ENCODE measurements around the gene CHN1.

Gene CHN1

GRCh38 chr2:174785481-174785880, 219.7 kb downstream of the CHN1 start:
- no peak for DNase-seq (ENCODE audit: low read depth, low spot score)
- POLR2A ChIA-PET, result no interaction called here
- CTCF ChIA-PET, result interaction anchor here (0.7 to 2.4 kb wide), 5 partner anchors 10 to 200 kb away, joined by 3 to 10 read pairs (median 5); no protein-coding TSS in a partner anchor
- no peak overlapping the region for H3K4me3 ChIP-seq (ENCODE audit: low read depth, low read length)
- TF ChIP-seq, protein P1, sequence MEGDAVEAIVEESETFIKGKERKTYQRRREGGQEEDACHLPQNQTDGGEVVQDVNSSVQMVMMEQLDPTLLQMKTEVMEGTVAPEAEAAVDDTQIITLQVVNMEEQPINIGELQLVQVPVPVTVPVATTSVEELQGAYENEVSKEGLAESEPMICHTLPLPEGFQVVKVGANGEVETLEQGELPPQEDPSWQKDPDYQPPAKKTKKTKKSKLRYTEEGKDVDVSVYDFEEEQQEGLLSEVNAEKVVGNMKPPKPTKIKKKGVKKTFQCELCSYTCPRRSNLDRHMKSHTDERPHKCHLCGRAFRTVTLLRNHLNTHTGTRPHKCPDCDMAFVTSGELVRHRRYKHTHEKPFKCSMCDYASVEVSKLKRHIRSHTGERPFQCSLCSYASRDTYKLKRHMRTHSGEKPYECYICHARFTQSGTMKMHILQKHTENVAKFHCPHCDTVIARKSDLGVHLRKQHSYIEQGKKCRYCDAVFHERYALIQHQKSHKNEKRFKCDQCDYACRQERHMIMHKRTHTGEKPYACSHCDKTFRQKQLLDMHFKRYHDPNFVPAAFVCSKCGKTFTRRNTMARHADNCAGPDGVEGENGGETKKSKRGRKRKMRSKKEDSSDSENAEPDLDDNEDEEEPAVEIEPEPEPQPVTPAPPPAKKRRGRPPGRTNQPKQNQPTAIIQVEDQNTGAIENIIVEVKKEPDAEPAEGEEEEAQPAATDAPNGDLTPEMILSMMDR (IDR thresholded peaks at IDR 0.05; ENCODE audit: insufficient read depth, low read length, missing control alignments), result no peak

GRCh38 chr2:174784909-174785308, 220.3 kb downstream of the CHN1 start:
- H3K4me3 ChIP-seq (ENCODE audit: low read depth, low read length), result no peak overlapping the region
- TF ChIP-seq, protein P1 (IDR thresholded peaks at IDR 0.05; ENCODE audit: insufficient read depth, low read length, missing control alignments), result no peak
- CTCF ChIA-PET, result interaction anchor here (0.9 to 2.4 kb wide), 5 partner anchors 12 to 201 kb away, joined by 3 to 10 read pairs (median 5); no protein-coding TSS in a partner anchor
- POLR2A ChIA-PET, result interaction anchor here (1.0 kb wide), 1 partner anchor 187 kb away, joined by 3 read pairs; no protein-coding TSS in a partner anchor
- DNase-seq (ENCODE audit: low read depth, low spot score), result no peak

DNA sequence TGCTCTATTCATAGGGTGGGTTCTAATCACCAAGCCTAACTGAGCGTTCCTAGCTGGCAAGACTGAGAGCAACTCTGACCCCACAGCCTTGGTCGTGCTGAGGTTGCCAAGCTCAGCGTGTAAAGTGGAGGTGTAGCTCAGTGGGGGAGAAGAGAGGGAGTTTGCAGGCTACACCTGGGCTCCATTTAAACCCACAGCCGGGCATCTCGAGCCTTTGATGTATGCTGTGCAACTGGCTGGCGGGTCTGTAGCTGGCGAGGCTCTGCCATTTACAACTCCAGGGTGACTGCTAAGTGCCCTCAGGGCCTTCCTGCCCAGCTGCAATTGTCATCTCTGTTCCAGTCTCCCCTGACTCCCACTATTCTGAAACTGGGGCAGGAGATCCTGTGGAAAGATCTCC, 220.9 kb downstream of the CHN1 start:
- ChIA-PET POLR2A (interaction anchor here (0.5 to 1.0 kb wide), 2 partner anchors 169 to 188 kb away, joined by 3 read pairs; no protein-coding TSS in a partner anchor), CTCF (interaction anchor here (0.9 to 2.4 kb wide), 6 partner anchors 12 to 201 kb away, joined by 3 to 10 read pairs (median 5); no protein-coding TSS in a partner anchor)

DNA sequence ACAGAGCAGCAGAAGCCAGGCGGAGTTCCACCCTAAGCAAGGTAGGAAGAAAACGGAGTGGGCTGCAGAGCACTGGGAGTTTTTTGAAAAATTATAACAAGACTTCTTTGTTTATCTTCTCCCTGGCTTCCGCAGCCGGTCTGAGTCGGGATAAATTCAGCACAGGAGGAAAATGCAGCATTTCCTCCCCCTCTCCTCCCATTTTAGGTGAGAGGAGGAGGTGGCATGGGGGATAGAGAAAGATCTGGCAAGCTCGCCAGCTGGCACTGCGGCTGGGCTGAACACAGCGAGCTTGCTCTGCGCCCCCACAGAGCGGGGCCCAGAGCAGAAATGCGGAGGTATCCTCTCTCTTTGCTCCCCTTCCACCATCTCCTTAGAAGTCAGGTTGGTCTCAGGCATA, 223.2 kb downstream of the CHN1 start:
- ChIA-PET CTCF (interaction anchor here (1.0 to 3.5 kb wide), 3 partner anchors 11 to 203 kb away, joined by 3 to 24 read pairs (median 5); no protein-coding TSS in a partner anchor), POLR2A (no interaction called here)
- no peak for DNase-seq (ENCODE audit: low read depth, low spot score)
- H3K4me3 ChIP-seq (ENCODE audit: low read depth, low read length), result no peak overlapping the region
- TF ChIP-seq, protein P1 (IDR thresholded peaks at IDR 0.05; ENCODE audit: insufficient read depth, low read length, missing control alignments), result no peak

More for the DNA sequence above, 220.9 kb downstream of the CHN1 start:
- no peak overlapping the region for H3K4me3 ChIP-seq (ENCODE audit: low read depth, low read length)
- TF ChIP-seq, protein P1 (IDR thresholded peaks at IDR 0.05; ENCODE audit: insufficient read depth, low read length, missing control alignments), result no peak
- no peak for DNase-seq (ENCODE audit: low read depth, low spot score)

GRCh38 chr2:174781298-174781697, 223.9 kb downstream of the CHN1 start:
- H3K4me3 ChIP-seq (ENCODE audit: low read depth, low read length), result no peak overlapping the region
- CTCF ChIA-PET, result interaction anchor here (0.9 to 3.5 kb wide), 5 partner anchors 10 to 204 kb away, joined by 3 to 24 read pairs (median 3); no protein-coding TSS in a partner anchor
- TF ChIP-seq, protein P1 (IDR thresholded peaks at IDR 0.05; ENCODE audit: insufficient read depth, low read length, missing control alignments), result no peak
- POLR2A ChIA-PET, result interaction anchor here (0.5 kb wide), 1 partner anchor 20 kb away, joined by 4 read pairs; no protein-coding TSS in a partner anchor
- DNase-seq (ENCODE audit: low read depth, low spot score), result no peak

GRCh38 chr2:174780856-174781255, 224.3 kb downstream of the CHN1 start:
- no peak for DNase-seq (ENCODE audit: low read depth, low spot score)
- no peak overlapping the region for H3K4me3 ChIP-seq (ENCODE audit: low read depth, low read length)
- ChIA-PET CTCF (interaction anchor here (0.9 to 3.5 kb wide), 5 partner anchors 10 to 204 kb away, joined by 3 to 24 read pairs (median 3); no protein-coding TSS in a partner anchor), POLR2A (no interaction called here)
- TF ChIP-seq, protein P1 (IDR thresholded peaks at IDR 0.05; ENCODE audit: insufficient read depth, low read length, missing control alignments), result no peak
